ENCODE results near the gene LIPI. TPM values are rescaled to one million over a fixed set of nuclear protein-coding genes. Genes with fewer than 3 reads are reported as not detected.
"Not testable (repeated sequence)": the region's sequence is repeated elsewhere in the genome, so short reads cannot be mapped to it uniquely, and the experiment has no call there.

LIPI gene
- total and polyA plus RNA-seq, 12 donors = not detected

- intact Hi-C loops (cut with DNase I) = loop anchor here in 1 of 10 donors (10.0 kb wide), 1 partner anchor 48 kb away; no protein-coding TSS in a partner anchor
- WGBS, 2 donors = 80 to 88% methylated on average over 22 of the region's 22 CpGs
- no peak for ATAC-seq
- Histone ChIP-seq H3K27me3 (no peaks in the 10 kb centered on the region), H3K36me3 (no peaks in the 10 kb centered on the region), H3K27ac (no peak overlapping the region), H3K4me1 (no peaks in the 10 kb centered on the region), H3K9me3 (peaks cover 0 to 10% (median 0%) of the 10 kb centered on the region in 11 donors), H3K4me3 (no peak overlapping the region)
- no peak for TF ChIP-seq CTCF (IDR thresholded peaks at IDR 0.05)
- DNase-seq = no peak
Observed at GRCh38 chr21:14092834-14093560, 117.8 kb downstream of the LIPI start.

GRCh38 chr21:14090184-14090583 lies 120.6 kb downstream of the LIPI start:
- H3K4me1 ChIP-seq, H3K4me3 ChIP-seq, ATAC-seq, H3K27me3 ChIP-seq, H3K27ac ChIP-seq, DNase-seq, H3K36me3 ChIP-seq: not testable (repeated sequence)
- intact Hi-C loops (cut with DNase I) = loop anchor here in 1 of 10 donors (10.0 kb wide), 1 partner anchor 45 kb away; no protein-coding TSS in a partner anchor
- H3K9me3 ChIP-seq = peaks cover 0 to 10% (median 0%) of the 10 kb centered on the region in 11 donors

- DNase-seq (no peak), ATAC-seq (no peak)
- peaks cover 0 to 19% (median 5%) of the 10 kb centered on the region in 11 donors for H3K9me3 ChIP-seq
- 90 to 93% methylated on average over 6 of the region's 6 CpGs for WGBS, 2 donors
- no peaks in the 10 kb centered on the region for H3K4me1 ChIP-seq
- no peaks in the 10 kb centered on the region for H3K27me3 ChIP-seq
- no peak for TF ChIP-seq CTCF (IDR thresholded peaks at IDR 0.05)
- H3K36me3 ChIP-seq = no peaks in the 10 kb centered on the region
- H3K27ac ChIP-seq = no peak overlapping the region
- intact Hi-C loops (cut with DNase I) = no loop called here
- no peak overlapping the region for H3K4me3 ChIP-seq
Observed at GRCh38 chr21:14088391-14088790, 122.4 kb downstream of the LIPI start.

GRCh38 chr21:14086553-14086952 lies 124.2 kb downstream of the LIPI start:
- H3K27me3 ChIP-seq = no peaks in the 10 kb centered on the region
- TF ChIP-seq CTCF (IDR thresholded peaks at IDR 0.05) = no peak
- H3K27ac ChIP-seq = no peak overlapping the region
- intact Hi-C loops (cut with DNase I) = no loop called here
- H3K9me3 ChIP-seq = peaks cover 0 to 25% (median 6%) of the 10 kb centered on the region in 11 donors
- ATAC-seq (no peak), DNase-seq (no peak)
- H3K4me3 ChIP-seq = no peak overlapping the region
- H3K4me1 ChIP-seq = no peaks in the 10 kb centered on the region
- H3K36me3 ChIP-seq = no peaks in the 10 kb centered on the region

GRCh38 chr21:14084701-14085100 lies 126.1 kb downstream of the LIPI start:
- ATAC-seq (no peak), DNase-seq (no peak)
- Histone ChIP-seq H3K27me3 (no peaks in the 10 kb centered on the region), H3K27ac (no peak overlapping the region), H3K4me3 (no peak overlapping the region), H3K4me1 (no peaks in the 10 kb centered on the region), H3K36me3 (no peaks in the 10 kb centered on the region), H3K9me3 (peaks cover 0 to 31% (median 6%) of the 10 kb centered on the region in 11 donors)
- intact Hi-C loops (cut with DNase I) = no loop called here
- 83 to 99% methylated on average over 25 of the region's 25 CpGs for WGBS, 2 donors
- no peak for TF ChIP-seq CTCF (IDR thresholded peaks at IDR 0.05)
